HG02840 (cell line): ENCODE data around the gene EBF3.

ENCODE experiments used
- ATAC-seq: cut with Tn5 transposase; IDR thresholded peaks from one replicate; pipeline ENCODE4 v1.9.1; 2021; ENCODE audit warnings: mild to moderate bottlenecking, moderate library complexity, moderate number of reproducible peaks; ENCODE audit not compliant: unreplicated experiment, low FRiP score

Gene EBF3

GRCh38 chr10:129945941-129946760 is 17.9 kb downstream of the EBF3 start:
- no peak for ATAC-seq

- no peak for ATAC-seq
Observed at GRCh38 chr10:129945526-129945925, 18.5 kb downstream of the EBF3 start.

GRCh38 chr10:129945064-129945463 is 19.0 kb downstream of the EBF3 start:
- ATAC-seq, result no peak

GRCh38 chr10:129944456-129944855 is 19.6 kb downstream of the EBF3 start:
- ATAC-seq, result no peak

GRCh38 chr10:129942936-129943715 is 20.9 kb downstream of the EBF3 start:
- no peak for ATAC-seq

- no peak for ATAC-seq
Observed at GRCh38 chr10:129942391-129942790, 21.7 kb downstream of the EBF3 start.

GRCh38 chr10:129942019-129942277 is 22.1 kb downstream of the EBF3 start:
- no peak for ATAC-seq

- ATAC-seq, result no peak
Observed at GRCh38 chr10:129941199-129942018, 22.7 kb downstream of the EBF3 start.

GRCh38 chr10:129940617-129941198 is 23.4 kb downstream of the EBF3 start:
- no peak for ATAC-seq

- ATAC-seq, result no peak
Observed at GRCh38 chr10:129939416-129940275, 24.4 kb downstream of the EBF3 start.

- no peak for ATAC-seq
Observed at GRCh38 chr10:129938460-129938859, 25.6 kb downstream of the EBF3 start.

GRCh38 chr10:129937351-129937751 is 26.7 kb downstream of the EBF3 start:
- no peak for ATAC-seq

- no peak for ATAC-seq
Observed at GRCh38 chr10:129936923-129937300, 27.2 kb downstream of the EBF3 start.

- no peak for ATAC-seq
Observed at GRCh38 chr10:129936266-129936922, 27.7 kb downstream of the EBF3 start.

- ATAC-seq, result no peak
Observed at GRCh38 chr10:129935867-129936152, 28.3 kb downstream of the EBF3 start.

GRCh38 chr10:129935102-129935866 is 28.8 kb downstream of the EBF3 start:
- no peak for ATAC-seq

GRCh38 chr10:129934196-129934925 is 29.7 kb downstream of the EBF3 start:
- ATAC-seq, result no peak

GRCh38 chr10:129933456-129934092 is 30.5 kb downstream of the EBF3 start:
- ATAC-seq, result no peak
